ENCODE measurements around the gene UACA. TPM values are rescaled to one million over a fixed set of nuclear protein-coding genes. Genes with fewer than 3 reads are reported as not detected.

Gene UACA
- total and polyA plus RNA-seq, 2 of the 8 experiments (the other 6 are each of a cell fraction or from before 2014, with no cell fraction given) = 28.6 to 38.9 TPM

GRCh38 chr15:70761046-70761445 is 2.3 kb downstream of the UACA start:
- H2BK12ac ChIP-seq (ENCODE audit: low read depth, low read length) = no peak overlapping the region
- H2BK5ac ChIP-seq (ENCODE audit: low read depth, low read length) = no peak overlapping the region
- no peaks in the 10 kb centered on the region for H4K20me1 ChIP-seq (replicated peaks in 1 of 2; ENCODE audit: control insufficient read depth in 1 of 2, insufficient read depth in 2 of 2, low read length in 2 of 2)
- H3K4me2 ChIP-seq (ENCODE audit: insufficient read depth in 1 of 2, low read depth in 2 of 2, low read length in 2 of 2) = no peak overlapping the region
- H3K27me3 ChIP-seq (replicated peaks in 1 of 4; ENCODE audit: control insufficient read depth in 3 of 4, extremely low read depth in 1 of 4, insufficient read depth in 3 of 4, low read length in 3 of 4) = no peaks in the 10 kb centered on the region
- no peak overlapping the region for H3K14ac ChIP-seq (ENCODE audit: insufficient read length)
- H3K9me3 ChIP-seq (ENCODE audit: insufficient read depth in 2 of 2, low read depth in 1 of 2, low read length in 1 of 2) = no peaks in the 10 kb centered on the region
- H3K4me1 ChIP-seq (replicated peaks in 1 of 4; ENCODE audit: control insufficient read depth in 3 of 4, insufficient read depth in 4 of 4, low read length in 3 of 4) = peaks cover 0 to 3% (median 2%) of the 10 kb centered on the region in 4 experiments; a peak in 6 of 7 replicates
- ChIA-PET CTCF (ENCODE audit: partially characterized antibody) (interaction anchor here (0.6 to 1.2 kb wide), 3 partner anchors 38 to 1048 kb away, joined by 3 read pairs; no protein-coding TSS in a partner anchor), POLR2A (ENCODE audit: partially characterized antibody) (no interaction called here)
- H2BK120ac ChIP-seq (replicated peaks; ENCODE audit: low read depth, low read length) = no peak overlapping the region
- no peak overlapping the region for H3K23ac ChIP-seq (ENCODE audit: insufficient read length)
- no peak for FAIRE-seq
- H3K9ac ChIP-seq (replicated peaks in 1 of 4; ENCODE audit: extremely low read depth in 1 of 4, low read depth in 3 of 4, low read length in 3 of 4) = no peak overlapping the region
- no peak overlapping the region for H4K8ac ChIP-seq (ENCODE audit: extremely low read depth, insufficient read depth, low read length)
- no peak overlapping the region for H3K56ac ChIP-seq (replicated peaks; ENCODE audit: insufficient read length, low read depth, low read length)
- H3K4ac ChIP-seq (replicated peaks; ENCODE audit: insufficient read length, low read depth, low read length) = no peak overlapping the region
- H2BK20ac ChIP-seq (ENCODE audit: low read length) = no peak overlapping the region
- H2BK15ac ChIP-seq (ENCODE audit: low read length) = no peak overlapping the region
- no peak overlapping the region for H3K27ac ChIP-seq (ENCODE audit: low read depth, low read length)
- no peaks in the 10 kb centered on the region for H3K79me1 ChIP-seq (ENCODE audit: low read depth, low read length)
- H3K23me2 ChIP-seq (ENCODE audit: low read depth, low read length) = peaks cover 5% of the 10 kb centered on the region; the same call in 1 of the 2 replicates
- H3K18ac ChIP-seq (ENCODE audit: extremely low read depth, low read length) = no peak overlapping the region
- DNase-seq (ENCODE audit: low read depth in 1 of 2, low spot score in 2 of 2) = no peak
- 100% methylated on average over 2 of the region's 2 CpGs; no CpG with 5 or more reads in 1 of the 2 experiments for WGBS, 2 experiments (ENCODE audit: extremely low coverage in 1 of 2, insufficient coverage in 1 of 2, insufficient read length in 1 of 2, insufficient replicate concordance in 2 of 2, low coverage in 1 of 2, low lambda C conversion rate in 2 of 2, missing lambda C conversion rate in 1 of 2)
- no peak overlapping the region for H4K5ac ChIP-seq (ENCODE audit: insufficient read length, low read depth, low read length)
- peaks cover 0 to 12% of the 10 kb centered on the region in 2 experiments; a peak in 2 of 4 replicates for H3K79me2 ChIP-seq (ENCODE audit: control insufficient read depth in 1 of 2, insufficient read depth in 2 of 2, low read length in 2 of 2)
- no peak overlapping the region for H2AK5ac ChIP-seq (ENCODE audit: low read depth, low read length)
- H3K4me3 ChIP-seq (ENCODE audit: extremely low read depth in 1 of 4, insufficient read depth in 2 of 4, low read depth in 3 of 4, low read length in 4 of 4) = no peak overlapping the region
- no peak overlapping the region for H4K91ac ChIP-seq (replicated peaks; ENCODE audit: insufficient read length, low read length)
- H2AFZ ChIP-seq (ENCODE audit: low read length) = no peak overlapping the region
- H3K36me3 ChIP-seq (ENCODE audit: control insufficient read depth in 2 of 4, insufficient read depth in 4 of 4, low read length in 3 of 4) = no peaks in the 10 kb centered on the region
